Cerebellar nuclear complex (tissue), 1 donor: ENCODE data around the gene DLEC1.

Source experiments
- DNase-seq, 2 experiments: peaks; one replicate each; lab custom pipeline; 2025; lab: John Stamatoyannopoulos, UW

The DLEC1 gene

GRCh38 chr3:38002291-38002876, 36.6 kb upstream of the DLEC1 start:
- DNase-seq: no peak

GRCh38 chr3:38002940-38003339, 36.1 kb upstream of the DLEC1 start:
- no peak for DNase-seq

- no peak for DNase-seq
Observed at GRCh38 chr3:38003371-38003816, 35.6 kb upstream of the DLEC1 start.

- DNase-seq: no peak
Observed at GRCh38 chr3:38003817-38004414, 35.1 kb upstream of the DLEC1 start.

GRCh38 chr3:38004415-38005075, 34.5 kb upstream of the DLEC1 start:
- no peak for DNase-seq

GRCh38 chr3:38005076-38006020, 33.7 kb upstream of the DLEC1 start:
- DNase-seq: no peak

GRCh38 chr3:38006031-38006430, 33.0 kb upstream of the DLEC1 start:
- no peak for DNase-seq

GRCh38 chr3:38006445-38006995, 32.5 kb upstream of the DLEC1 start:
- no peak for DNase-seq

- no peak for DNase-seq
Observed at GRCh38 chr3:38007754-38008090, 31.3 kb upstream of the DLEC1 start.

GRCh38 chr3:38008191-38008701, 30.8 kb upstream of the DLEC1 start:
- no peak for DNase-seq

GRCh38 chr3:38008971-38009580, 29.9 kb upstream of the DLEC1 start:
- DNase-seq: no peak

- no peak for DNase-seq
Observed at GRCh38 chr3:38009807-38010591, 29.0 kb upstream of the DLEC1 start.

- no peak for DNase-seq
Observed at GRCh38 chr3:38011111-38011510, 27.9 kb upstream of the DLEC1 start.

- no peak for DNase-seq
Observed at GRCh38 chr3:38015485-38015884, 23.5 kb upstream of the DLEC1 start.

- DNase-seq: no peak
Observed at GRCh38 chr3:38015984-38016383, 23.0 kb upstream of the DLEC1 start.

GRCh38 chr3:38016410-38016809, 22.6 kb upstream of the DLEC1 start:
- DNase-seq: no peak

- DNase-seq: no peak
Observed at GRCh38 chr3:38016847-38017444, 22.1 kb upstream of the DLEC1 start.

GRCh38 chr3:38017445-38018295, 21.3 kb upstream of the DLEC1 start:
- DNase-seq: no peak
